ENCODE data around the gene YPEL1. TPM values are rescaled to one million over a fixed set of nuclear protein-coding genes. Genes with fewer than 3 reads are reported as not detected.

The YPEL1 gene
- total and polyA plus RNA-seq, 4 donors, result 1.6 to 15.1 (median 3.5) TPM

DNA sequence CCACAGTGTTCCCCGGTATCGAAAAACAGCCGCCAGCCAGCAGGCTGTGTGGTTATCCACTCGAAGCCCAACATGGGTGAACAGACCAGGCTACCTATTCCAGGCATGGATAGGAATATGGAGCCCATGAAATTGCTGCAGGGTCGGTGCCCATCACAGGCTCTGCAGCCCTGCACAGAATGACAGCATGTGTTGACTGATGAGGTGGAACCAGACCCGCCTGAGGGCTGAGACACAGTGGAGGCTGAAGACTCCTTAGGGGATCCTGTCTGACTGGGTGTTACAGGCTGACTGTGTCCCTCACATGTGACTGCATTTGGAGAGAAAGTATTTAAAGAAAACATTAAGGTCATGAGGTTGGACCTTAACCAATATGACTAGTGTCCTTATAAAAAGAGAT is 6.2 kb upstream of the YPEL1 start:
- Histone ChIP-seq H3K27me3 (ENCODE audit: control insufficient read depth in 3 of 3, insufficient read depth in 3 of 3, low read length in 2 of 3) (no peaks in the 10 kb centered on the region), H3K4me3 (no peak overlapping the region), H3K4me1 (ENCODE audit: control insufficient read depth in 5 of 5, insufficient read depth in 5 of 5, low read length in 5 of 5) (peaks cover 0 to 3% (median 0%) of the 10 kb centered on the region in 5 donors), H3K9ac (ENCODE audit: insufficient read depth in 1 of 2, low read length in 2 of 2) (no peak overlapping the region), H3K27ac (ENCODE audit: low read depth in 1 of 2, low read length in 1 of 2) (no peak overlapping the region), H3K9me3 (ENCODE audit: control insufficient read depth in 4 of 4, insufficient read depth in 3 of 4, low read length in 3 of 4) (peaks cover 0 to 2% (median 0%) of the 10 kb centered on the region in 4 donors), H3K36me3 (ENCODE audit: control insufficient read depth in 4 of 4, insufficient read depth in 4 of 4, low read length in 4 of 4) (no peaks in the 10 kb centered on the region)
- no peak for ATAC-seq (ENCODE audit: insufficient read depth, low FRiP score)
- TF ChIP-seq, protein P1, sequence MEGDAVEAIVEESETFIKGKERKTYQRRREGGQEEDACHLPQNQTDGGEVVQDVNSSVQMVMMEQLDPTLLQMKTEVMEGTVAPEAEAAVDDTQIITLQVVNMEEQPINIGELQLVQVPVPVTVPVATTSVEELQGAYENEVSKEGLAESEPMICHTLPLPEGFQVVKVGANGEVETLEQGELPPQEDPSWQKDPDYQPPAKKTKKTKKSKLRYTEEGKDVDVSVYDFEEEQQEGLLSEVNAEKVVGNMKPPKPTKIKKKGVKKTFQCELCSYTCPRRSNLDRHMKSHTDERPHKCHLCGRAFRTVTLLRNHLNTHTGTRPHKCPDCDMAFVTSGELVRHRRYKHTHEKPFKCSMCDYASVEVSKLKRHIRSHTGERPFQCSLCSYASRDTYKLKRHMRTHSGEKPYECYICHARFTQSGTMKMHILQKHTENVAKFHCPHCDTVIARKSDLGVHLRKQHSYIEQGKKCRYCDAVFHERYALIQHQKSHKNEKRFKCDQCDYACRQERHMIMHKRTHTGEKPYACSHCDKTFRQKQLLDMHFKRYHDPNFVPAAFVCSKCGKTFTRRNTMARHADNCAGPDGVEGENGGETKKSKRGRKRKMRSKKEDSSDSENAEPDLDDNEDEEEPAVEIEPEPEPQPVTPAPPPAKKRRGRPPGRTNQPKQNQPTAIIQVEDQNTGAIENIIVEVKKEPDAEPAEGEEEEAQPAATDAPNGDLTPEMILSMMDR (IDR thresholded peaks at IDR 0.05; ENCODE audit: control extremely low read depth, extremely low read depth), result no peak
- 87 to 89% methylated on average over 6 of the region's 6 CpGs for WGBS, 2 donors
- no peak for DNase-seq

DNA sequence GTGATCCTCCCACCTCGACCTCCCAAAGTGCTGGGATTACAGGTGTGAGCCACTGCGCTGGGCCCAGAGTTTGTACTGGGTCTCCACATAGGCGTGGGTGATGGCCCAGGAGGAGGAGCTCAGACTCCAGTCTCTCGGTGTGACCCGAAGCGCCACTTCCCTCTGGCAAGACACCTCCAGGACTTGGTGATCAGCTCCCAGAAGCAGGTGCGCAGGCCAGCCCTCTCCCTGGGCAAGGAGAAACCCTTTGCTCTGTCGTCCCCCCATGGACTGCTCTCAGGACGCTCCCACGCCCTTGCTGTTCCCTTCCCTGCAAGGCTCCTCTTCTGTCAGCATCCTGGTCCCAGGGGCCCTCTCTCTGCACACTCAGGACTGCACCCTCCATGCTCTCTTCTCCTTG is 5.5 kb upstream of the YPEL1 start:
- DNase-seq (no peak), ATAC-seq (ENCODE audit: insufficient read depth, low FRiP score) (no peak)
- Histone ChIP-seq H3K27ac (ENCODE audit: low read depth in 1 of 2, low read length in 1 of 2) (no peak overlapping the region), H3K9ac (ENCODE audit: insufficient read depth in 1 of 2, low read length in 2 of 2) (no peak overlapping the region), H3K4me3 (no peak overlapping the region), H3K4me1 (ENCODE audit: control insufficient read depth in 5 of 5, insufficient read depth in 5 of 5, low read length in 5 of 5) (peaks cover 0 to 6% (median 0%) of the 10 kb centered on the region in 5 donors), H3K9me3 (ENCODE audit: control insufficient read depth in 4 of 4, insufficient read depth in 3 of 4, low read length in 3 of 4) (peaks cover 0 to 2% (median 0%) of the 10 kb centered on the region in 4 donors), H3K27me3 (ENCODE audit: control insufficient read depth in 3 of 3, insufficient read depth in 3 of 3, low read length in 2 of 3) (no peaks in the 10 kb centered on the region), H3K36me3 (ENCODE audit: control insufficient read depth in 4 of 4, insufficient read depth in 4 of 4, low read length in 4 of 4) (no peaks in the 10 kb centered on the region)
- 89 to 93% methylated on average over 10 of the region's 10 CpGs for WGBS, 2 donors
- TF ChIP-seq, protein P1 (IDR thresholded peaks at IDR 0.05; ENCODE audit: control extremely low read depth, extremely low read depth), result no peak

DNA sequence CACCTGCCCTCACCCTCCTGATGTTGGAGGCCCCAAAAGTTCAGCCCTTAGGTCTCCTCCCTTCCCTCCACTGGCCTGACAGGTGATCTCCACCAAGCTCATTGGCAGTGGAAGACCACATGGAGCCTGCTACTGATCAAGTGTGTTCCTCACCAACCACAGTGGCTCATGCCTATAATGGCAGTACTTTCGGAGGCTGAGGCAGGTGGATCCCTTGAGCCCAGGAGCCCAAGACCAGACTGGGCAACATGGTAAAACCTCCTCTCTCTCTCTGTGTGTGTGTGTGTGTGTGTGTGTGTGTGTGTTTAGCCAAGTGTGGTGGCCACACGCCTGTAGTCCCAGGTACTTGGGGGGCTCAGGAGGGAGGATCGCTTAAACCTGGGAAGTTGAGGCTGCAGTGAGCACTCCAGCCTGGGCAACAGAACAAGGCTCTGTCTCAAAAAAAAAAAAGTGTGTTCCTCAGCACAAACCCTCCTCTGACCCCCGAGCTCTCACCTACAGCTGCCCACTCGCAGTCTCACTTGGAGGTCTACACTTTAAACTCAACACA is 4.3 kb upstream of the YPEL1 start:
- 93 to 94% methylated on average over 5 of the region's 5 CpGs for WGBS, 2 donors
- TF ChIP-seq, protein P1 (IDR thresholded peaks at IDR 0.05; ENCODE audit: control extremely low read depth, extremely low read depth), result no peak

DNA sequence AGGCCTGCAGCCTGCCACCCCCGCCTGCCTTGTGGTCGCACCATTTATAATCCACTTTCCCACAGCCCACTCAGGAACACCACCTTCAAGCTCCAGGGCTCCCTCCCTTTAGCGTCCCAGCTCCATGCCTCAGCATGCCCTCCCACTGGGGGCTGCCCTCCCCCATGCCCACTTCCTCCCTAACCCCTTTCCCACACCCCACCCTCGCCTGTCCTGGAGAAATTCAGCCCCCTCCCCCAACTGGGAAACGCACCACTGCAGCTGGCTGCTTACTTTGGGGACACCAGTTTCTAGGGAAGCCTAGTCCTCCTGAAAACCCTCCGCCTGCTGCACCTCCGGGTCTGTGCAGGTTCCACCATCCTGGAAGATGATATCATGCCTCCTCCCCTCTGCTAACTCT is 3.4 kb upstream of the YPEL1 start:
- Histone ChIP-seq H3K4me1 (ENCODE audit: control insufficient read depth in 5 of 5, insufficient read depth in 5 of 5, low read length in 5 of 5) (peaks cover 2 to 9% (median 7%) of the 10 kb centered on the region in 5 donors), H3K9me3 (ENCODE audit: control insufficient read depth in 4 of 4, insufficient read depth in 3 of 4, low read length in 3 of 4) (peaks cover 0 to 2% (median 0%) of the 10 kb centered on the region in 4 donors), H3K36me3 (ENCODE audit: control insufficient read depth in 4 of 4, insufficient read depth in 4 of 4, low read length in 4 of 4) (no peaks in the 10 kb centered on the region), H3K4me3 (no peak overlapping the region), H3K27ac (ENCODE audit: low read depth in 1 of 2, low read length in 1 of 2) (no peak overlapping the region), H3K9ac (ENCODE audit: insufficient read depth in 1 of 2, low read length in 2 of 2) (no peak overlapping the region), H3K27me3 (ENCODE audit: control insufficient read depth in 3 of 3, insufficient read depth in 3 of 3, low read length in 2 of 3) (no peaks in the 10 kb centered on the region)
- 53 to 65% methylated on average over 7 of the region's 7 CpGs for WGBS, 2 donors
- ATAC-seq (ENCODE audit: insufficient read depth, low FRiP score) (no peak), DNase-seq (no peak)
- TF ChIP-seq, protein P1 (IDR thresholded peaks at IDR 0.05; ENCODE audit: control extremely low read depth, extremely low read depth), result no peak

More for the DNA sequence above, 4.3 kb upstream of the YPEL1 start:
- ATAC-seq (ENCODE audit: insufficient read depth, low FRiP score) (no peak), DNase-seq (no peak)
- Histone ChIP-seq H3K9ac (ENCODE audit: insufficient read depth in 1 of 2, low read length in 2 of 2) (no peak overlapping the region), H3K4me3 (no peak overlapping the region), H3K4me1 (ENCODE audit: control insufficient read depth in 5 of 5, insufficient read depth in 5 of 5, low read length in 5 of 5) (peaks cover 0 to 7% (median under 1%) of the 10 kb centered on the region in 5 donors), H3K9me3 (ENCODE audit: control insufficient read depth in 4 of 4, insufficient read depth in 3 of 4, low read length in 3 of 4) (peaks cover 0 to 2% (median 0%) of the 10 kb centered on the region in 4 donors), H3K27ac (ENCODE audit: low read depth in 1 of 2, low read length in 1 of 2) (no peak overlapping the region), H3K27me3 (ENCODE audit: control insufficient read depth in 3 of 3, insufficient read depth in 3 of 3, low read length in 2 of 3) (no peaks in the 10 kb centered on the region), H3K36me3 (ENCODE audit: control insufficient read depth in 4 of 4, insufficient read depth in 4 of 4, low read length in 4 of 4) (no peaks in the 10 kb centered on the region)

Data from lung (tissue), 12 donors.